GM23248 (cell line): Measurements from ENCODE around the gene CCDC198. TPM values are rescaled to one million over a fixed set of nuclear protein-coding genes. Genes with fewer than 3 reads are reported as not detected.

Source experiments
- DNase-seq: peaks from one replicate; pipeline ENCODE4 v3.0.0-alpha.2; 2015
- H2AFZ ChIP-seq: fragments of 200-600 bp; sonication (generic); 2 replicates; pipeline ENCODE4 v1.6.1; 2016; ENCODE audit warnings: antibody characterized with exemption
- H3F3A ChIP-seq: fragments of 200-600 bp; sonication (generic); 2 replicates; pipeline ENCODE4 v1.6.1; 2016; ENCODE audit warnings: mild to moderate bottlenecking, antibody characterized with exemption, mixed run types; ENCODE audit not compliant: insufficient read depth
- H3K27ac ChIP-seq: fragments of 200-600 bp; sonication (generic); 2 replicates; pipeline ENCODE4 v1.5.1; 2016; ENCODE audit warnings: mild to moderate bottlenecking
- H3K27me3 ChIP-seq: fragments of 200-600 bp; sonication (generic); replicated peaks from 2 replicates; pipeline ENCODE4 v1.6.1; 2016; ENCODE audit warnings: mild to moderate bottlenecking; ENCODE audit not compliant: insufficient read depth
- H3K36me3 ChIP-seq: fragments of 200-600 bp; sonication (generic); 2 replicates; pipeline ENCODE4 v1.6.1; 2016; ENCODE audit warnings: low read depth, mild to moderate bottlenecking
- H3K4me1 ChIP-seq: fragments of 200-600 bp; sonication (generic); 2 replicates; pipeline ENCODE4 v1.6.1; 2016; ENCODE audit warnings: mild to moderate bottlenecking; ENCODE audit not compliant: insufficient read depth
- H3K4me2 ChIP-seq: fragments of 200-600 bp; sonication (generic); one replicate; pipeline ENCODE4 v1.6.1; 2016; ENCODE audit warnings: mild to moderate bottlenecking; ENCODE audit not compliant: unreplicated experiment
- H3K4me3 ChIP-seq: fragments of 200-600 bp; sonication (generic); 2 replicates; pipeline ENCODE4 v1.5.1; 2016; ENCODE audit warnings: mild to moderate bottlenecking
- H3K79me2 ChIP-seq: fragments of 200-600 bp; sonication (generic); 2 replicates; pipeline ENCODE4 v1.6.1; 2016; ENCODE audit warnings: mild to moderate bottlenecking; ENCODE audit not compliant: insufficient read depth
- H3K9ac ChIP-seq: fragments of 200-600 bp; sonication (generic); 2 replicates; pipeline ENCODE4 v1.6.1; 2016; ENCODE audit warnings: mild to moderate bottlenecking
- H3K9me2 ChIP-seq: fragments of 200-600 bp; sonication (generic); 2 replicates; pipeline ENCODE4 v1.6.1; 2016; ENCODE audit warnings: mixed run types, mild to moderate bottlenecking, moderate library complexity; ENCODE audit not compliant: insufficient read depth
- H3K9me3 ChIP-seq: fragments of 200-600 bp; sonication (generic); one replicate; pipeline ENCODE4 v1.6.1; 2017; ENCODE audit warnings: low read depth
- H4K20me1 ChIP-seq: fragments of 200-600 bp; sonication (generic); 2 replicates; pipeline ENCODE4 v1.6.0; 2016; ENCODE audit not compliant: insufficient read depth
- EZH2 ChIP-seq: fragments of 200-600 bp; sonication (generic); IDR thresholded peaks from 2 replicates; pipeline ENCODE4 v1.6.1; 2018; ENCODE audit warnings: antibody characterized with exemption, mild to moderate bottlenecking; ENCODE audit not compliant: insufficient read depth, poor library complexity, severe bottlenecking
- EZH2phosphoT487 ChIP-seq: fragments of 200-600 bp; sonication (generic); IDR thresholded peaks from 2 replicates; pipeline ENCODE4 v1.6.1; 2018; ENCODE audit warnings: antibody characterized with exemption, moderate library complexity, mild to moderate bottlenecking, low read depth; ENCODE audit not compliant: insufficient read depth
- WGBS, 2 experiments: methylation state at CpG; one replicate each; pipeline ENCODE4 v1.1.6; 2015 to 2017; ENCODE audit warnings: low lambda C conversion rate in 2 of 2, low coverage in 1 of 2; ENCODE audit errors: missing lambda C conversion rate in 2 of 2; 5-methylcytosine and 5-hydroxymethylcytosine counted together
- in situ Hi-C: fragments of 300-500 bp; cut with MboI; formaldehyde crosslinking; loops from 2 replicates; pipeline ENCODE4 v1.15.0; 2020
- polyA plus RNA-seq: library from polyadenylated mRNA; unstranded; fragments of >200 nt; fragmentation: Nextera tagmentation; extraction: Ambion mirVana; gene quantifications from 2 replicates; pipeline ENCODE4 v1.2.1, GENCODE V29; 2016
- total RNA-seq: library from RNA; depleted of rRNA; stranded (reverse); fragments of >200 nt; shearing (Covaris generic); gene quantifications from 2 replicates; pipeline ENCODE4 v1.2.3, GENCODE V29; 2014

Gene CCDC198
- total and polyA plus RNA-seq, 2 experiments from 2014 or later: not detected

DNA sequence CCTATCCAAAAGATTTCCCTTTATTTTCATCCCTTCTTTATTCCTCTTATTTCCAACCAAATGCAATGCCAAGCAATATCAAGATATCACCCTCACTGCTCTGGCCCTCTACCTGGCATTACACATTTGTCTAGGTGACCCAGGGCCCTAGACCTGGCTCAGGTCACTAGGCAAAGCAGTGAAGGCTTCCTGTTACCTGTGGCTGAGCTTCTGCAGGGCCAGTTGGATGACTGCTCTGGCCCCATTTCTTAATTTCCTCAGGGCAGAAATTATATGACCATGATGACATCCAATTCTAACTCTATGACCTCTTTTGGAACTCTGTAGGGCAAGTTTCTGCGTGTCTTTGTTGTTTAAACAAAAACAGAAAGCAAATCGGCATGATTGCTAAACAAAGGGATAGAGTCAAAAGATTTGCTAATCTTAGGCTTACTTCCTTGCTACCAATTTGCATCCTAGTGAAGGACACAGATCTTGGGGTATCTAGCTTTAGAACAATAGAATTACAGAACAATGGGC is 7.4 kb upstream of the CCDC198 start:
- Histone ChIP-seq H3K27ac (no peak overlapping the region), H3K9me2 (no peaks in the 10 kb centered on the region), H3K27me3 (peaks cover 15% of the 10 kb centered on the region), H3K4me1 (no peaks in the 10 kb centered on the region), H3K9me3 (no peaks in the 10 kb centered on the region), H3K9ac (no peak overlapping the region), H3K79me2 (no peaks in the 10 kb centered on the region), H2AFZ (no peak overlapping the region), H4K20me1 (no peaks in the 10 kb centered on the region), H3F3A (no peaks in the 10 kb centered on the region), H3K4me2 (no peak overlapping the region), H3K4me3 (no peak overlapping the region), H3K36me3 (no peaks in the 10 kb centered on the region)
- in situ Hi-C loops: no loop called here
- no peak for DNase-seq
- 25 to 37% methylated on average over 2 of the region's 2 CpGs for WGBS, 2 experiments
- no peak for TF ChIP-seq EZH2phosphoT487
- no peak for TF ChIP-seq EZH2

GRCh38 chr14:57498659-57499058 is 5.0 kb upstream of the CCDC198 start:
- Histone ChIP-seq H3K4me3 (no peak overlapping the region), H3K4me2 (no peak overlapping the region), H3K27me3 (peaks cover 30% of the 10 kb centered on the region), H3K9me2 (no peaks in the 10 kb centered on the region), H3K79me2 (no peaks in the 10 kb centered on the region), H3K36me3 (no peaks in the 10 kb centered on the region), H3K9ac (no peak overlapping the region), H4K20me1 (no peaks in the 10 kb centered on the region), H2AFZ (no peak overlapping the region), H3F3A (no peaks in the 10 kb centered on the region), H3K27ac (no peak overlapping the region), H3K9me3 (no peaks in the 10 kb centered on the region), H3K4me1 (no peaks in the 10 kb centered on the region)
- no peak for TF ChIP-seq EZH2
- TF ChIP-seq EZH2phosphoT487: no peak
- no peak for DNase-seq
- in situ Hi-C loops: loop anchor here (25.0 kb wide), 1 partner anchor 564 kb away; no protein-coding TSS in a partner anchor

DNA sequence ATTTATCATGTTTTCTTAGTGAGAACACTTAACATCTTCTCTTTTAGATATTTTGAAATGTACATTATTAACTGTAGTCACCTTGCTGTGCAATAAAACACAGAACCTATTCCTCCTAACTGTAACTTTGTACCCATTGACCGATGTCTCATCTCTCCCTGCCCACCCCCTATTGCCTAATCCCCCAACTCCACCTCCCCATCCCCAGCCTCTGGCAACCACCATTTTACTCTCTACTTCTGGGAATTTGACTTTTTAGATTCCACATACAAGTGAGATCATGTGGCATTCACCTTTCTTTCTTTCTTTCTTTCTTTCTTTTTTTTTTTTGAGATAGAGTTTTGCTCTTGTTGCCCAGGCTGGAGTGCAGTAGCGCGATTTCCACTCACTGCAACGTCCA is 4.4 kb upstream of the CCDC198 start:
- WGBS, 2 experiments: 74 to 88% methylated on average over 4 of the region's 4 CpGs
- DNase-seq: no peak
- Histone ChIP-seq H3K9me2 (no peaks in the 10 kb centered on the region), H2AFZ (no peak overlapping the region), H3K27ac (no peak overlapping the region), H3K9ac (no peak overlapping the region), H3F3A (no peaks in the 10 kb centered on the region), H3K4me1 (peaks cover 6% of the 10 kb centered on the region; the same call in 1 of the 2 replicates), H3K36me3 (no peaks in the 10 kb centered on the region), H3K79me2 (no peaks in the 10 kb centered on the region), H3K27me3 (peaks cover 33% of the 10 kb centered on the region), H3K4me2 (no peak overlapping the region), H3K4me3 (no peak overlapping the region), H4K20me1 (no peaks in the 10 kb centered on the region), H3K9me3 (no peaks in the 10 kb centered on the region)
- in situ Hi-C loops: loop anchor here (25.0 kb wide), 1 partner anchor 564 kb away; no protein-coding TSS in a partner anchor
- TF ChIP-seq EZH2: no peak
- no peak for TF ChIP-seq EZH2phosphoT487

DNA sequence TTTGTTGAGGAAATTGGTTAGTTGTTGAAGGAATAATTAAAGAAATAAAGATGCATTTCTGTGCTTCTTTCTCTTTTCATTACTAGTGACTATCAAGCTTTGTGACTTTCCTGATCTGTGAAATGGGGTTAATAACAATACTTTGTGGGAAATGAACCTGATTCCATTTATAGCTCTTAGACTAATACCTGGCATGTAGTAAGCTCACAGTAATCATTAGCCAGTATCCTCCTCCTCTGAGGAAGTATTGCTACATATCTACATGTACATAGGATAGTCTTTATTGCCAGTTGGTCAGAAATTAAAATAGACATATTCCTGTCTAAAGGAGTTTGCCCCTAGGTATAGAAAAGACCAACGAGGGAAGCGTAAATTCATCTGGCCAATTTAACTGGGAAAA is 1.8 kb upstream of the CCDC198 start:
- in situ Hi-C loops: loop anchor here (25.0 kb wide), 1 partner anchor 567 kb away; no protein-coding TSS in a partner anchor
- no peak for TF ChIP-seq EZH2phosphoT487
- TF ChIP-seq EZH2: no peak

More for the DNA sequence above, 1.8 kb upstream of the CCDC198 start:
- H3K9me2 ChIP-seq: no peaks in the 10 kb centered on the region
- H3K27ac ChIP-seq: no peak overlapping the region
- H3K4me3 ChIP-seq: no peak overlapping the region
- H3K9ac ChIP-seq: no peak overlapping the region
- no peaks in the 10 kb centered on the region for H3K9me3 ChIP-seq
- H3K4me2 ChIP-seq: no peak overlapping the region
- no peaks in the 10 kb centered on the region for H3K79me2 ChIP-seq
- H2AFZ ChIP-seq: no peak overlapping the region
- DNase-seq: no peak
- H4K20me1 ChIP-seq: no peaks in the 10 kb centered on the region
- WGBS, 2 experiments: 44 to 48% methylated on average over 2 of the region's 2 CpGs
- no peaks in the 10 kb centered on the region for H3K36me3 ChIP-seq
- H3K27me3 ChIP-seq: peaks cover 42% of the 10 kb centered on the region
- no peaks in the 10 kb centered on the region for H3F3A ChIP-seq
- H3K4me1 ChIP-seq: peaks cover 10% of the 10 kb centered on the region; the same call in 1 of the 2 replicates
